Measurements from ENCODE around the gene E2F1.
"Not testable (repeated sequence)": the region's sequence is repeated elsewhere in the genome, so short reads cannot be mapped to it uniquely, and the experiment has no call there.

Gene E2F1

GRCh38 chr20:33709398-33709797 lies 23.2 kb upstream of the E2F1 start:
- Histone ChIP-seq H3K27ac (ENCODE audit: low read length) (no peak overlapping the region), H3K36me3 (ENCODE audit: control insufficient read depth in 1 of 2, insufficient read depth in 2 of 2, low read length in 2 of 2) (peaks cover 33 to 53% of the 10 kb centered on the region in 2 donors), H3K4me1 (ENCODE audit: control insufficient read depth in 1 of 2, insufficient read depth in 2 of 2, low read length in 2 of 2) (no peaks in the 10 kb centered on the region), H3K4me3 (ENCODE audit: low read depth in 1 of 2, low read length in 2 of 2) (no peak overlapping the region), H3K27me3 (ENCODE audit: low read depth, low read length) (no peaks in the 10 kb centered on the region), H3K9me3 (ENCODE audit: control insufficient read depth in 1 of 2, low read length in 2 of 2) (no peaks in the 10 kb centered on the region)

GRCh38 chr20:33707668-33708067 lies 21.5 kb upstream of the E2F1 start:
- H3K36me3 ChIP-seq (ENCODE audit: control insufficient read depth in 1 of 2, insufficient read depth in 2 of 2, low read length in 2 of 2), result peaks cover 26 to 36% of the 10 kb centered on the region in 2 donors
- peaks cover 0 to 5% of the 10 kb centered on the region in 2 donors for H3K4me1 ChIP-seq (ENCODE audit: control insufficient read depth in 1 of 2, insufficient read depth in 2 of 2, low read length in 2 of 2)
- no peaks in the 10 kb centered on the region for H3K27me3 ChIP-seq (ENCODE audit: low read depth, low read length)
- H3K9me3 ChIP-seq (ENCODE audit: control insufficient read depth in 1 of 2, low read length in 2 of 2), result no peaks in the 10 kb centered on the region
- no peak overlapping the region for H3K27ac ChIP-seq (ENCODE audit: low read length)
- H3K4me3 ChIP-seq (ENCODE audit: low read depth in 1 of 2, low read length in 2 of 2), result no peak overlapping the region

GRCh38 chr20:33704197-33704924 lies 18.2 kb upstream of the E2F1 start:
- Histone ChIP-seq H3K36me3 (ENCODE audit: control insufficient read depth in 1 of 2, insufficient read depth in 2 of 2, low read length in 2 of 2) (peaks cover 9 to 14% of the 10 kb centered on the region in 2 donors), H3K9me3 (ENCODE audit: control insufficient read depth in 1 of 2, low read length in 2 of 2) (no peaks in the 10 kb centered on the region), H3K4me1 (ENCODE audit: control insufficient read depth in 1 of 2, insufficient read depth in 2 of 2, low read length in 2 of 2) (peaks cover 0 to 5% of the 10 kb centered on the region in 2 donors), H3K4me3 (ENCODE audit: low read depth in 1 of 2, low read length in 2 of 2) (no peak overlapping the region), H3K27ac (ENCODE audit: low read length) (no peak overlapping the region), H3K27me3 (ENCODE audit: low read depth, low read length) (no peaks in the 10 kb centered on the region)

- Histone ChIP-seq H3K36me3 (ENCODE audit: control insufficient read depth in 1 of 2, insufficient read depth in 2 of 2, low read length in 2 of 2) (peaks cover 9 to 14% of the 10 kb centered on the region in 2 donors), H3K27me3 (ENCODE audit: low read depth, low read length) (no peaks in the 10 kb centered on the region), H3K4me1 (ENCODE audit: control insufficient read depth in 1 of 2, insufficient read depth in 2 of 2, low read length in 2 of 2) (peaks cover 0 to 5% of the 10 kb centered on the region in 2 donors), H3K9me3 (ENCODE audit: control insufficient read depth in 1 of 2, low read length in 2 of 2) (no peaks in the 10 kb centered on the region), H3K27ac (ENCODE audit: low read length) (no peak overlapping the region), H3K4me3 (ENCODE audit: low read depth in 1 of 2, low read length in 2 of 2) (no peak overlapping the region)
Observed at GRCh38 chr20:33703498-33704137, 17.4 kb upstream of the E2F1 start.

- no peaks in the 10 kb centered on the region for H3K27me3 ChIP-seq (ENCODE audit: low read depth, low read length)
- H3K36me3 ChIP-seq (ENCODE audit: control insufficient read depth in 1 of 2, insufficient read depth in 2 of 2, low read length in 2 of 2), result peaks cover 9 to 14% of the 10 kb centered on the region in 2 donors
- no peak overlapping the region for H3K27ac ChIP-seq (ENCODE audit: low read length)
- H3K4me1 ChIP-seq (ENCODE audit: control insufficient read depth in 1 of 2, insufficient read depth in 2 of 2, low read length in 2 of 2), result peaks cover 0 to 5% of the 10 kb centered on the region in 2 donors
- H3K4me3 ChIP-seq (ENCODE audit: low read depth in 1 of 2, low read length in 2 of 2), result no peak overlapping the region
- no peaks in the 10 kb centered on the region for H3K9me3 ChIP-seq (ENCODE audit: control insufficient read depth in 1 of 2, low read length in 2 of 2)
Observed at GRCh38 chr20:33702861-33703260, 16.7 kb upstream of the E2F1 start.

GRCh38 chr20:33701629-33702450 lies 15.7 kb upstream of the E2F1 start:
- Histone ChIP-seq H3K4me1 (ENCODE audit: control insufficient read depth in 1 of 2, insufficient read depth in 2 of 2, low read length in 2 of 2) (peaks cover 0 to 16% of the 10 kb centered on the region in 2 donors), H3K36me3 (ENCODE audit: control insufficient read depth in 1 of 2, insufficient read depth in 2 of 2, low read length in 2 of 2) (peaks cover 0 to 5% of the 10 kb centered on the region in 2 donors), H3K4me3 (ENCODE audit: low read depth in 1 of 2, low read length in 2 of 2) (no peak overlapping the region), H3K27me3 (ENCODE audit: low read depth, low read length) (no peaks in the 10 kb centered on the region), H3K9me3 (ENCODE audit: control insufficient read depth in 1 of 2, low read length in 2 of 2) (no peaks in the 10 kb centered on the region), H3K27ac (ENCODE audit: low read length) (no peak overlapping the region)

GRCh38 chr20:33700696-33701441 lies 14.7 kb upstream of the E2F1 start:
- H3K9me3 ChIP-seq (ENCODE audit: control insufficient read depth in 1 of 2, low read length in 2 of 2); H3K36me3 ChIP-seq (ENCODE audit: control insufficient read depth in 1 of 2, insufficient read depth in 2 of 2, low read length in 2 of 2); H3K27me3 ChIP-seq (ENCODE audit: low read depth, low read length); H3K4me3 ChIP-seq (ENCODE audit: low read depth in 1 of 2, low read length in 2 of 2); H3K27ac ChIP-seq (ENCODE audit: low read length): not testable (repeated sequence)
- peaks cover 0 to 21% of the 10 kb centered on the region in 2 donors for H3K4me1 ChIP-seq (ENCODE audit: control insufficient read depth in 1 of 2, insufficient read depth in 2 of 2, low read length in 2 of 2)

- peaks cover 0 to 31% of the 10 kb centered on the region in 2 donors for H3K4me1 ChIP-seq (ENCODE audit: control insufficient read depth in 1 of 2, insufficient read depth in 2 of 2, low read length in 2 of 2)
- not testable (repeated sequence) for H3K36me3 ChIP-seq (ENCODE audit: control insufficient read depth in 1 of 2, insufficient read depth in 2 of 2, low read length in 2 of 2); H3K27me3 ChIP-seq (ENCODE audit: low read depth, low read length)
Observed at GRCh38 chr20:33698966-33699365, 12.8 kb upstream of the E2F1 start.

GRCh38 chr20:33697129-33697528 lies 10.9 kb upstream of the E2F1 start:
- Histone ChIP-seq H3K4me3 (ENCODE audit: low read depth in 1 of 2, low read length in 2 of 2) (no peak overlapping the region), H3K27me3 (ENCODE audit: low read depth, low read length) (no peaks in the 10 kb centered on the region), H3K36me3 (ENCODE audit: control insufficient read depth in 1 of 2, insufficient read depth in 2 of 2, low read length in 2 of 2) (no peaks in the 10 kb centered on the region), H3K9me3 (ENCODE audit: control insufficient read depth in 1 of 2, low read length in 2 of 2) (no peaks in the 10 kb centered on the region), H3K27ac (ENCODE audit: low read length) (no peak overlapping the region), H3K4me1 (ENCODE audit: control insufficient read depth in 1 of 2, insufficient read depth in 2 of 2, low read length in 2 of 2) (peaks cover 0 to 29% of the 10 kb centered on the region in 2 donors)

More at GRCh38 chr20:33698966-33699365, 12.8 kb upstream of the E2F1 start:
- not testable (repeated sequence) for H3K27ac ChIP-seq (ENCODE audit: low read length); H3K4me3 ChIP-seq (ENCODE audit: low read depth in 1 of 2, low read length in 2 of 2); H3K9me3 ChIP-seq (ENCODE audit: control insufficient read depth in 1 of 2, low read length in 2 of 2)

- Histone ChIP-seq H3K4me3 (ENCODE audit: low read depth in 1 of 2, low read length in 2 of 2) (no peak overlapping the region), H3K27ac (ENCODE audit: low read length) (no peak overlapping the region), H3K9me3 (ENCODE audit: control insufficient read depth in 1 of 2, low read length in 2 of 2) (no peaks in the 10 kb centered on the region), H3K27me3 (ENCODE audit: low read depth, low read length) (no peaks in the 10 kb centered on the region), H3K36me3 (ENCODE audit: control insufficient read depth in 1 of 2, insufficient read depth in 2 of 2, low read length in 2 of 2) (no peaks in the 10 kb centered on the region), H3K4me1 (ENCODE audit: control insufficient read depth in 1 of 2, insufficient read depth in 2 of 2, low read length in 2 of 2) (peaks cover 0 to 29% of the 10 kb centered on the region in 2 donors)
Observed at GRCh38 chr20:33696448-33696847, 10.3 kb upstream of the E2F1 start.

GRCh38 chr20:33694639-33695012 lies 8.4 kb upstream of the E2F1 start:
- H3K27ac ChIP-seq (ENCODE audit: low read length), result no peak overlapping the region
- H3K9me3 ChIP-seq (ENCODE audit: control insufficient read depth in 1 of 2, low read length in 2 of 2), result no peaks in the 10 kb centered on the region
- H3K4me1 ChIP-seq (ENCODE audit: control insufficient read depth in 1 of 2, insufficient read depth in 2 of 2, low read length in 2 of 2), result peaks cover 0 to 29% of the 10 kb centered on the region in 2 donors
- H3K27me3 ChIP-seq (ENCODE audit: low read depth, low read length), result no peaks in the 10 kb centered on the region
- H3K4me3 ChIP-seq (ENCODE audit: low read depth in 1 of 2, low read length in 2 of 2), result no peak overlapping the region
- H3K36me3 ChIP-seq (ENCODE audit: control insufficient read depth in 1 of 2, insufficient read depth in 2 of 2, low read length in 2 of 2), result no peaks in the 10 kb centered on the region
